ENCODE data around the gene MYO7B. TPM values are rescaled to one million over a fixed set of nuclear protein-coding genes. Genes with fewer than 3 reads are reported as not detected.
A peak's percentile ranks its signal among the peaks of the same experiment; 100 is the strongest.

The MYO7B gene
- total RNA-seq, 2 experiments from 2014 or later = 4.7 to 5.2 TPM

DNA sequence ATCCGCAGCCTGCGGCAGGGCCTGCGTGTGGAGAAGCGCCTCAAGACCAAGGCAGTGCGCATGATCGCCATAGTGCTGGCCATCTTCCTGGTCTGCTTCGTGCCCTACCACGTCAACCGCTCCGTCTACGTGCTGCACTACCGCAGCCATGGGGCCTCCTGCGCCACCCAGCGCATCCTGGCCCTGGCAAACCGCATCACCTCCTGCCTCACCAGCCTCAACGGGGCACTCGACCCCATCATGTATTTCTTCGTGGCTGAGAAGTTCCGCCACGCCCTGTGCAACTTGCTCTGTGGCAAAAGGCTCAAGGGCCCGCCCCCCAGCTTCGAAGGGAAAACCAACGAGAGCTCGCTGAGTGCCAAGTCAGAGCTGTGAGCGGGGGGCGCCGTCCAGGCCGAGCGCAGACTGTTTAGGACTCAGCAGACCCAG is 115.9 kb downstream of the MYO7B start:
- no peaks in the 10 kb centered on the region for H3K9me3 Mint-ChIP-seq
- H3K4me3 Mint-ChIP-seq = no peak overlapping the region
- POLR2A ChIA-PET = no interaction called here
- no peak for DNase-seq
- H3K27ac Mint-ChIP-seq = no peak overlapping the region
- H3K36me3 Mint-ChIP-seq = no peaks in the 10 kb centered on the region
- peaks cover 10% of the 10 kb centered on the region for H3K4me1 Mint-ChIP-seq
- H3K27me3 Mint-ChIP-seq = no peaks in the 10 kb centered on the region
- no peak for ATAC-seq (ENCODE audit: low read depth)

DNA sequence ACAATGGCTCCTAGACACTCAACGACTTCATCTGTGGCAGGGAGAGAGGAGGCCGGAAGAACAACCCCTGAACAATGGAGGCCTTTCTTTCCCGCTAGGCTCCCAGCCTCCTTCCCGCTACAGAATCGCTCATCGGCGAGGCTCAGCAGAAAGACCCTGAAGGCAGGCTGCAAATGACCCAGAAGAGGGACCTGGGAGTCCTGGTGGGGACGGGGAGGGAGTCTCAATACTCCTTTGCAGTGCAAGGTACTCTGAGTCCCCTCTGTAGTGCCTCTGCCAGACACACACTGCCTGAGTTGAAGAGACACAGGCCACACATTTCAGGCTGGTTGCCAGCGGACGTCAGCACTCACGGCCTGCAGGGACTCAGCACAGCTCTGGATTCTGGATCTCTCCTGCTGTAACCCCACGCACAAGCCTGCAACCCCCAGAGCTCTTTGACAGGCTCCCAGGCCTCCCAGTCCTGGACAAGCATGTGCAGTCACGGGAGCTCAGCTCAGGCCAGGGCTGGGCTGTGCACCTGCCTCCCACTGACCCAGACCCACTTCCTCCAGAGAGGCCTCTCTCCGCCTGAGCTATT is 116.6 kb downstream of the MYO7B start:
- no peaks in the 10 kb centered on the region for H3K36me3 Mint-ChIP-seq
- H3K4me1 Mint-ChIP-seq = peaks cover 9% of the 10 kb centered on the region
- no peak overlapping the region for H3K27ac Mint-ChIP-seq
- no peaks in the 10 kb centered on the region for H3K9me3 Mint-ChIP-seq
- ATAC-seq (ENCODE audit: low read depth) (no peak), DNase-seq (no peak)
- no peak overlapping the region for H3K4me3 Mint-ChIP-seq
- no peaks in the 10 kb centered on the region for H3K27me3 Mint-ChIP-seq
- POLR2A ChIA-PET = no interaction called here

DNA sequence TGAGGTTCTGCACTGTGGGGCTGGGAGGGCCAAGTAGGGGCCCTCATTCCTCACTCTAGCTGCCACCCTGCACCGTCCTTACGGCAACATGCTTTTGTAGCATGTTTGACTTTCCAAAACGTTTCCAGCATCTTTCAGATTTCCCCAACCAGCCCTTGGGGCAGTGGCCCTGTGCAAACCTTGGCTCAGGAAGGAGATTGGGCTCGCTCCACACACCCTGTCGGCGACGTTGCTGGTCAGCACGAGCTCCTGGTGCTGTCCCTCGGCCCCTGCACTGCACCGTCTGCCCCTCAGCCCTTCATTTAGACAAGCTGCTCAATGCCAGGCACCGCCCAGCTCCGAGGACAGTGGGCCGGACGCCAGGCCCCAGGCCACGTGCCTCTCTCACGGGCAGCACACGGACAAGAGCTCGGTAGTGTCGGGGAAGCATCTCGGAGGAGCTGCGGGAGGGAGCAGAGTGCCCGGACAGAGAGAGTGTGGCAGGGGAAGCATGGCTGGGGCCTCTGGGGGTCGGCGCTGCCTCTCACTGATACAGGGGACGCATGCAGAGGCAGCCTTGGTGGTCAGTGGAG is 117.4 kb downstream of the MYO7B start:
- no peak for DNase-seq
- Mint-ChIP-seq H3K27ac (no peak overlapping the region), H3K4me3 (no peak overlapping the region), H3K9me3 (no peaks in the 10 kb centered on the region), H3K27me3 (no peaks in the 10 kb centered on the region), H3K4me1 (peaks cover 9% of the 10 kb centered on the region), H3K36me3 (no peaks in the 10 kb centered on the region)
- POLR2A ChIA-PET = no interaction called here
- no peak for ATAC-seq (ENCODE audit: low read depth)

DNA sequence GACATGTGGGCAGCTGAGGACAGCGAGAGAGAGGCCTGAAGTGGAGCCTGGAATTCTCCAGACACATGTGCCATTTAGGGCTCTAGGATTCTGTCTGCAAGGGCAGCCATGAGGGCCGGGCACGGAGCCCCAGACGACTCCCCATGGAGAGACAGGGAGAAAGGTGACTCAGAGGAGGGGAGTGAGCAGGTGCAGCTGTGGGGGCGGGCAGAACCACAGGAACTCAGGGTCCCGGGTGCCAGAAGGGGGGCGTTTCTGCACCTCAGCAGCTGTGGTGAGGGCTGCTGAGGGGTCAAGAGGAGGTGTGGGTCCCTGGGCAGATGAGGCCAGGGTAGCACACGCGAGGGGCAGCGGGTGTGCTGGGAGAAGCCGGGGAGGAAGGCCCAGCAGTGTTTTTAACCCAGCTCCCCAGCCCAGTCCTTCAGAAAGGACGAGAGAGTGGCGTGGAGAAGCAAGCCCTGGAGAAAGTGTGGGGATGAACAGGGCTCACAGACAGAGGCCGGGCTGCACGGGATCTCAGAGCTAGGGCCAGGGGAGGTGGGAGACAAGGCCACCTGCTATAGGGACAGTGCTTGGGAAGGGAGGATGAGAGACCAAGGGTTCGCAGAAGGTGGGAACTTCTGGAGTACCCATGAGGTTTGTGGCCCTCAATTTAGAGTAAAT is 118.1 kb downstream of the MYO7B start:
- Mint-ChIP-seq H3K27ac (peak overlapping the region; percentile 42), H3K4me3 (no peak overlapping the region), H3K9me3 (no peaks in the 10 kb centered on the region), H3K4me1 (peaks cover 7% of the 10 kb centered on the region), H3K36me3 (no peaks in the 10 kb centered on the region), H3K27me3 (no peaks in the 10 kb centered on the region)
- ATAC-seq (ENCODE audit: low read depth) (no peak), DNase-seq (no peak)
- POLR2A ChIA-PET = no interaction called here

DNA sequence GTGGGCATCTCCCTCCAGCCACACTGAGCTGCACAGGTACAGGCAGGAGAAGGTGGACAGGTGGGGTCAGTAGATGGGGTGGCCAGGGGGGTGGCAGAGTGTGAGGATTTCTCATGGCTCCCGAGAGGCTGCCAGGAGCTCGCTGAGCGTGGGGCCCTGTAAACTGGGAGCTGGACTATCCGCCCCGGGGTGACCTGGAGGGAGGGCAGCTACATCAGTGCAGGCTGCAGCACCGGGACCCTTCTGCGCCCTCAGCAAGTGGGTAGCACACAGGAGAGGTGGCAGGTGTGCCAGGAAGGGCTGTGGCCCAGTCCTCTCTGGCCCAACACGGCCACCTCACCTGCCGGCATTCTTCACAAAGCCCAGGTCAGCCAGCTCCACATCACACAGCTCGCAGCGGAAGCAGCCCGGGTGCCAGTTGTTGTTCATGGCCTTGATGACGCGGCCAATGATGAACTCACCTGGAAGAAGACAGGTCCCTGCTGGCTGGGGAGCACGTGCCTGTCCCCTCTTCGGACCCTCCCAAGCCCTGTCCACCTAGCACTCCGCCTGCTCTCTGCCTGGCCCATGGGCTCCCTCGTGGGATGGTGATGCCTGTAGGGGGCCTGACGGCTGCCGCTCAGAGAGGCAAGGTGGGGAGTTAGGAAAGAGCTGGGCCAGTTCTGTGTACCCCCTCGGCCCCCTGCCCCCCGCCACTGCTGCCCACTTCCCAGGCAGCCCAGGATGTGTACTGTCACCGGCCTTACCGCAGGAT is 118.8 kb downstream of the MYO7B start:
- POLR2A ChIA-PET = no interaction called here
- peaks cover 5% of the 10 kb centered on the region for H3K4me1 Mint-ChIP-seq
- no peaks in the 10 kb centered on the region for H3K9me3 Mint-ChIP-seq
- H3K27me3 Mint-ChIP-seq = no peaks in the 10 kb centered on the region
- no peak overlapping the region for H3K27ac Mint-ChIP-seq
- no peak for ATAC-seq (ENCODE audit: low read depth)
- no peak overlapping the region for H3K4me3 Mint-ChIP-seq
- no peak for DNase-seq
- H3K36me3 Mint-ChIP-seq = no peaks in the 10 kb centered on the region

DNA sequence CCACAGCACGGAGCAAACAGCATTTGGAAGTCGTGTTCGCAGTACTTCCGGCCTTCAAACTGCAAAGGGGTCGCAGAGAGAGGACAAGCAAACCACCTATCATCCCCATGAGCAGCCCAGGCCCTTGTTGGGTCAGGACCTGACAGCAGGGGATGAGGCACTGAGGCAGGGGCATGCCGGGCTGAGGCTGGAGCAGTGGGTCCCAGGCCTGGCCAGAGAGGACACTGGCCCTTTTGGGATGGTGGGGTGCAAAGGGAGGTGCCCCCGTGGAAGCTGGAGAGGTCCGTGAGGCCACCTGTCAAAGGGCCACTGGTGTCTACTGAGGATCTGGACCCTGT is 119.3 kb downstream of the MYO7B start:
- ATAC-seq (ENCODE audit: low read depth) (no peak), DNase-seq (no peak)
- no peaks in the 10 kb centered on the region for H3K27me3 Mint-ChIP-seq
- H3K36me3 Mint-ChIP-seq = no peaks in the 10 kb centered on the region
- no peak overlapping the region for H3K27ac Mint-ChIP-seq
- no peak overlapping the region for H3K4me3 Mint-ChIP-seq
- POLR2A ChIA-PET = no interaction called here
- peaks cover 1% of the 10 kb centered on the region for H3K4me1 Mint-ChIP-seq
- no peaks in the 10 kb centered on the region for H3K9me3 Mint-ChIP-seq

DNA sequence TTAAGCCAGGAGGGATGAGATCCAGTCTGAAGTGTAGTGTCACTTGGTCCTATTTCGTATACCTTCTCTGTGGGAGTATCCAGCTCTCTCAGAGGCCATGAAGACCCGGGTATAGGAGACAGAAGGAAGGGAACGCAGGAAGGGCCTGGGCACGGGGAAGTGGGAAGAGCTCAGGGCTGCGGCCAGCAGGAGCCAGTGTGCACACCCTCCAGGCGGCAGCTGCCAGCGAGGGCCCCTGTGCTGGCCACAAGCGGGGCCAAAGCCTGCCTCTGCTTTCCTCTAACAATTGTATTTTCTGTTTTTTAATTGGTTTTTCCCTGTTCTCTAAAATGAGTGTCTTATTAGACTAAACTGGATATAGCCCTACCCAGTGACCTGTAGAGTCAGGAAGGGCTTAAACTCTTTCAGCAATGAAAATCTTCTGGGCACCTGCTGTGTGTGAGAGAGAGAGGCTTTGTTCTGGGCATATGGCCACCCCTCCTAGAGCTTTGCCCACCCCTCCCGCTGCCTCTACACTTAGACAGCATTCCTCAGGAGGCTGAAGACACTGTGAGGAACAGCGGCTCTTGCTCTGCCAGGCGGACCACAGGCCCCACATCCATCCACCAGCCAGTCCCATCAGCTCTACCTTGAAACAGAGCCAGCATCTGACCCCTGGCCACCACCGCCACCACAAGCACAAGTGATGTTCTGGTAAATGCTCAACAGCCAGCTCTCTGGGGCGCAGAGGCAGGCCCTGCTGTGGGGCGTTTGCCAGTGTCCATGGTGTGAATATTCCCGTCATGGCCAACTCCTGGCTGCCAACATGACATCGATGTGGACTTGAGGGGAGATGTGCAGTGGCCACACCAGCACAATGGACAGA is 120.0 kb downstream of the MYO7B start:
- Mint-ChIP-seq H3K27ac (no peak overlapping the region), H3K36me3 (no peaks in the 10 kb centered on the region), H3K4me1 (no peaks in the 10 kb centered on the region), H3K9me3 (no peaks in the 10 kb centered on the region), H3K4me3 (no peak overlapping the region), H3K27me3 (no peaks in the 10 kb centered on the region)
- ATAC-seq (ENCODE audit: low read depth) (no peak), DNase-seq (no peak)
- POLR2A ChIA-PET = interaction anchor here (0.7 kb wide), 1 partner anchor 578 kb away, joined by 6 read pairs; no protein-coding TSS in a partner anchor

DNA sequence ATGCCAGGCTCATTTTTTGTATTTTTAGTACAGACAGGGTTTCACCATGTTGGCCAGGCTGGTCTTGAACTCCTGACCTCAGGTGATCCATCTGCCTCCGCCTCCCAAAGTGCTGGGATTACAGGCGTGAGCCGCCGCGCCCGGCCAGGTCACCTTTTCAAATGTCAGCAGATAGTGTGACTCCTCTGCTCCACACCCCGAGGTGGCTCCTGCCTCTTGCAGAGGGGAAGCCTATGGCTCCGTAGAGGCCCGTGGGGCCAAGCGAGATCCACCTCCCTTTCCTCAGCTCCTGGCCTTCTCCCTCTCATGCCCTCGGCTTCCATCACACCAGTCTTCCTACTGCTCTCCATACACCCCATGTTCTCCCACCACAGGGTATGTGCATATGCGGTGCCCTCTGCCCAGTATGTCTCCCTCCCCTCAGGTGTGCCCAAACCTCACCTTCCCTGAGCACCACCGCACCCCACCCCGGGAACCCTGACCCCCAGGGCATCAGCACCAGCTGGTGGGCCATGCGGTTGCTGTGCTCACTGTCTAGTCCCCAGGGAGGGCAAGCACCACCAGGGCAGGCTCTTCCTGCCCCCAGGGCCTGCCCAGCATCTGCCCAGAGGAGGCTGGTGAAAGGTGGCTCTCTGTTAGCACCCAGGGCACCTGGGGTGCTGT is 121.2 kb downstream of the MYO7B start:
- Mint-ChIP-seq H3K4me1 (no peaks in the 10 kb centered on the region), H3K4me3 (no peak overlapping the region), H3K27ac (no peak overlapping the region), H3K27me3 (no peaks in the 10 kb centered on the region), H3K9me3 (no peaks in the 10 kb centered on the region), H3K36me3 (no peaks in the 10 kb centered on the region)
- POLR2A ChIA-PET = no interaction called here
- DNase-seq (no peak), ATAC-seq (ENCODE audit: low read depth) (no peak)

DNA sequence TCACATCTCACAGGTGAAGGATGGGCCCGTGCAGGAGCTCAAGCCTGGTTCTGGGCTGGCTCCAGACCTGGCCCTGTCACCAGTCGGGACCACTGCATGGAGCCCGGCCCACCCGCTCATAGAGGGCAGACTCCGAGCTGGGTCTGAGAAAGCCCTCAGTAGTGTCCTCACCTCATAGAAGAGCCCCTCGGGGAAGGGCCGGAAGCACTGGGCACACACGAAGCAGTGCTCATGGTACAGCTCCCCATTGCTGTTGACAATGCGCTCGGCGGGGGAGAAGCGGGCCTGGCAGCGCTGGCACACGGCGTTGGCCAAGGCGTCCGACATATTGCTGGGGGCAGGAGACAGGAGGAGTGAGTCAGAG is 121.7 kb downstream of the MYO7B start:
- DNase-seq (no peak), ATAC-seq (ENCODE audit: low read depth) (no peak)
- no peaks in the 10 kb centered on the region for H3K36me3 Mint-ChIP-seq
- POLR2A ChIA-PET = no interaction called here
- no peak overlapping the region for H3K27ac Mint-ChIP-seq
- no peaks in the 10 kb centered on the region for H3K9me3 Mint-ChIP-seq
- H3K27me3 Mint-ChIP-seq = no peaks in the 10 kb centered on the region
- H3K4me1 Mint-ChIP-seq = no peaks in the 10 kb centered on the region
- no peak overlapping the region for H3K4me3 Mint-ChIP-seq

DNA sequence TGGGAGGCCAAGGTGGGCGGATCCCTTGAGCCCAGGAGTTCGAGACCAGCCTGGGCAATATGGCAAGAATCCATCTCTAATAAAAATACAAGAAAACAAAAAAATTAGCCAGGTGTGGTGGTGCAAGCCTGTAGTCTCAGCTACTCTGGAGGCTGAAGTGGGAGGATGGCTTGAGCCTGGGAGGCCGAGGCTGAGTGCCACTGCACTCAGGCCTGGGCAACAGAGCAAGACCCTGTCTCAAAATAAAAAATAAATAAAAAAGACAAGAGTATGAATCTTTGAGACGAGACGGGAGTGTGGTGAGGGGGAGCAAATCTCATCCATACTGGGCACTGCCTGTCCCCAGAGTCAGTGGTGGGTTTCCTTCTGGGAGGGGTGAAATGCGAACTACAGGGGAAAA is 122.7 kb downstream of the MYO7B start:
- POLR2A ChIA-PET = no interaction called here
- no peak overlapping the region for H3K4me3 Mint-ChIP-seq
- ATAC-seq (ENCODE audit: low read depth) (no peak), DNase-seq (no peak)
- H3K27ac Mint-ChIP-seq = no peak overlapping the region
- H3K4me1 Mint-ChIP-seq = no peaks in the 10 kb centered on the region
- H3K9me3 Mint-ChIP-seq = no peaks in the 10 kb centered on the region
- H3K27me3 Mint-ChIP-seq = peaks cover 4% of the 10 kb centered on the region
- no peaks in the 10 kb centered on the region for H3K36me3 Mint-ChIP-seq

DNA sequence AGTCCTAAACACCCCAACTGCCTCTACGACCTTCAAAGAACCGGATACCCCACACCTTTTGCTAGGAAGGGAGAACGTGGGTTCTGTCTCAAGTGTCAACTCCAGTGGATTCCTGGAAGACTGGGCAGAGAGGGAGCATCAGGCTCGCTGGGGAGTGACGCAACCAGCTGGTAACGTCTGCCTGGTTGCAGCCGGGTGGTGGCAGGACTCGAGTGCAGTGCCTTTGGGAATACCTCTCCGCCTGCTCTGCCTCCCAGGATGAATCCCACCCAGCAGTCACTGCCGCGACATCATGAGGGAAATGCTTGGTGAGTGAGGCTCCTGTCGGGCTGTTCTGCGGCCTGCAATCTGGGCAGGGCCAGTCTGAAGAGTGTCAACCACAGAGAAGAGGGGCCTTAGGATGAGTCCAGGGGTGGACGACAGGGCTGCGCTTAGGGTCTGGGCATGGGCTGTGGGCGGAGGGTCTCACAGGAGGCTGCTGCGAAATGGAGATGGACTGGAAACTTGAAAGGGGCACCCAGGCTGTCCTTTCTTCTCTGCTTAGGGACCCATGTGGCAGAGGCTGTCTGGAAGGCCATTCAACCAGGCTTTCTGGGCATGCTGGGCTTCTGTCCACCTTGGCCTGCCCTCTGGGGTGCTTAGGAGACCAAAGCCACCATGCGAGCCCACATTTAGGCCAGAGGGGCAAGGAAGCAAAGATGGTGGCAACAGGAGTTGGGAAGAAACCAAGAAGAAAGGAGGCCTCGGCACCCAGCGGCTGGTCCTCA is 123.3 kb downstream of the MYO7B start:
- POLR2A ChIA-PET = interaction anchor here (0.6 kb wide), 1 partner anchor 39 kb away, joined by 3 read pairs; no protein-coding TSS in a partner anchor
- Mint-ChIP-seq H3K9me3 (no peaks in the 10 kb centered on the region), H3K4me1 (no peaks in the 10 kb centered on the region), H3K27ac (no peak overlapping the region), H3K4me3 (no peak overlapping the region), H3K27me3 (peaks cover 10% of the 10 kb centered on the region), H3K36me3 (no peaks in the 10 kb centered on the region)
- DNase-seq = peak; percentile 21
- ATAC-seq (ENCODE audit: low read depth) = no peak
